Spleen (tissue), 11 donors: ENCODE results near the gene GALNT13. TPM values are rescaled to one million over a fixed set of nuclear protein-coding genes. Genes with fewer than 3 reads are reported as not detected.

Experiments
- DNase-seq: peaks from one replicate; pipeline ENCODE4 v3.0.0-alpha.2; 2020
- H3K27ac ChIP-seq, 8 donors: fragments of 200-600 bp; sonication (generic) in 7 of 8; 1 replicate in 4 of 8; 2 replicates in 4 of 8; pipeline versions ENCODE4 v1.5.0 to v1.8.0; 2016 to 2021; ENCODE audit warnings: inconsistent platforms in 4 of 8, mild to moderate bottlenecking in 4 of 8, moderate library complexity in 1 of 8
- H3K27me3 ChIP-seq, 7 donors: fragments of 200-600 bp; sonication (generic) in 6 of 7; replicated peaks in 1 of 7; 1 replicate in 4 of 7; 2 replicates in 3 of 7; pipeline versions ENCODE4 v1.5.0 to v1.8.0; 2016 to 2021; ENCODE audit warnings: inconsistent platforms in 3 of 7, mild to moderate bottlenecking in 1 of 7
- H3K36me3 ChIP-seq, 6 donors: fragments of 200-600 bp; sonication (generic) in 5 of 6; 1 replicate in 4 of 6; 2 replicates in 2 of 6; pipeline versions ENCODE4 v1.5.0 to v1.8.0; 2016 to 2021; ENCODE audit warnings: inconsistent platforms in 2 of 6
- H3K4me1 ChIP-seq, 6 donors: fragments of 200-600 bp; sonication (generic) in 5 of 6; 1 replicate in 3 of 6; 2 replicates in 3 of 6; pipeline versions ENCODE4 v1.5.0 to v1.8.0; 2016 to 2021; ENCODE audit warnings: inconsistent platforms in 3 of 6
- H3K4me3 ChIP-seq, 8 donors: fragments of 200-600 bp; sonication (generic) in 7 of 8; 1 replicate in 4 of 8; 2 replicates in 4 of 8; pipeline versions ENCODE4 v1.5.0 to v1.8.0; 2016 to 2021; ENCODE audit warnings: inconsistent platforms in 4 of 8, mild to moderate bottlenecking in 4 of 8, moderate library complexity in 2 of 8
- H3K9me3 ChIP-seq, 8 donors: fragments of 200-600 bp; sonication (generic) in 7 of 8; 1 replicate in 4 of 8; 2 replicates in 4 of 8; pipeline versions ENCODE4 v1.5.0 to v1.8.0; 2016 to 2021; ENCODE audit warnings: inconsistent platforms in 4 of 8
- CTCF ChIP-seq, 11 experiments: fragments of 200-600 bp in 7 of 11; fragments of 450-650 bp in 4 of 11; sonication (generic) in 4 of 11; IDR thresholded peaks in 8 of 11; conservative IDR thresholded peaks in 3 of 11; 1 replicate in 7 of 11; 2 replicates in 4 of 11; pipeline versions ENCODE4 v1.4.0 to v1.8.0; 2016 to 2021; ENCODE audit warnings: antibody characterized with exemption in 11 of 11, inconsistent platforms in 4 of 11, mild to moderate bottlenecking in 1 of 11
- POLR2A ChIP-seq, 3 donors: fragments of 450-650 bp; IDR thresholded peaks; one replicate each; pipeline ENCODE4 v1.5.1; 2017; ENCODE audit warnings: antibody characterized with exemption in 3 of 3, mild to moderate bottlenecking in 1 of 3
- POLR2AphosphoS5 ChIP-seq, 3 donors: sonication (generic); formaldehyde crosslinking; IDR thresholded peaks; one replicate each; pipeline ENCODE4 v1.5.1; 2017; ENCODE audit warnings: antibody characterized with exemption in 3 of 3
- WGBS, 5 donors: extraction: QIAGEN DNeasy Blood & Tissue Kit in 3 of 5; methylation state at CpG; one replicate each; pipeline versions ENCODE4 v1.1.5 to v1.1.7; 2013 to 2018; 5-methylcytosine and 5-hydroxymethylcytosine counted together
- intact Hi-C: fragments of 100-400 bp; cut with DNase I; formaldehyde crosslinking; loops from one replicate; pipeline ENCODE4 v1.15.0; 2023; ENCODE audit warnings: low total_unique reads
- polyA plus RNA-seq, 3 donors: library from polyadenylated mRNA; stranded (reverse); fragments of 200-250 nt; gene quantifications; one replicate each; pipeline ENCODE4 v1.2.1, GENCODE V29; 2013
- total RNA-seq, 7 donors: library from RNA; depleted of rRNA in 3 of 7; stranded (reverse); fragments of >200 nt in 3 of 7; fragmentation: NEBNext Ultra II Directional in 4 of 7; extraction: Animal tissue kit (Norgen Biotek cat#: 25700) in 4 of 7; gene quantifications; one replicate each; pipeline versions ENCODE4 v1.1.0 to v1.2.1, GENCODE V29; 2016 to 2021
- donor health status: healthy with polysubstance abuse.
- donor health status: DM: no; HTN: no; CAD: no; lungs with moderate emphysema.
- donor health status: DM: no; HTN: no; CAD: no.
- donor health status: Bipolar disorder and iron deficiency.
- donor health status: healthy.
- donor health status: DM: no; HTN: no; CAD: no.
- donor health status: DM: yes; HTN: yes; CAD: no.

GALNT13 gene
- total and polyA plus RNA-seq, 10 donors = 0.02 to 0.61 (median 0.11) TPM; not detected in 6

- Histone ChIP-seq H3K27me3 (no peaks in the 10 kb centered on the region), H3K9me3 (no peaks in the 10 kb centered on the region), H3K4me1 (no peaks in the 10 kb centered on the region), H3K36me3 (no peaks in the 10 kb centered on the region), H3K27ac (no peak overlapping the region), H3K4me3 (no peak overlapping the region)
- 63 to 79% (median 71%) methylated on average over 2 of the region's 2 CpGs for WGBS, 5 donors
- TF ChIP-seq CTCF (IDR thresholded peaks at IDR 0.05 in 8 of 11, conservative IDR thresholded peaks at IDR 0.05 in 3 of 11) (no peak), POLR2AphosphoS5 (IDR thresholded peaks at IDR 0.05) (no peak), POLR2A (IDR thresholded peaks at IDR 0.05) (no peak)
- DNase-seq = no peak
- intact Hi-C loops = no loop called here
Measured at GRCh38 chr2:154481336-154481735, 609.6 kb downstream of the GALNT13 start.

GRCh38 chr2:154484338-154485099 lies 612.8 kb downstream of the GALNT13 start:
- H3K4me3 ChIP-seq = no peak overlapping the region
- intact Hi-C loops = no loop called here
- H3K36me3 ChIP-seq = no peaks in the 10 kb centered on the region
- H3K4me1 ChIP-seq = no peaks in the 10 kb centered on the region
- no peak for DNase-seq
- H3K9me3 ChIP-seq = no peaks in the 10 kb centered on the region
- H3K27me3 ChIP-seq = no peaks in the 10 kb centered on the region
- WGBS, 5 donors = 79 to 87% (median 86%) methylated on average over 4 of the region's 4 CpGs
- no peak for TF ChIP-seq CTCF (IDR thresholded peaks at IDR 0.05 in 8 of 11, conservative IDR thresholded peaks at IDR 0.05 in 3 of 11)
- TF ChIP-seq POLR2A (IDR thresholded peaks at IDR 0.05) = no peak
- no peak for TF ChIP-seq POLR2AphosphoS5 (IDR thresholded peaks at IDR 0.05)
- no peak overlapping the region for H3K27ac ChIP-seq

- intact Hi-C loops = no loop called here
- Histone ChIP-seq H3K27ac (no peak overlapping the region), H3K4me3 (no peak overlapping the region), H3K36me3 (no peaks in the 10 kb centered on the region), H3K9me3 (no peaks in the 10 kb centered on the region), H3K4me1 (no peaks in the 10 kb centered on the region), H3K27me3 (no peaks in the 10 kb centered on the region)
- no peak for DNase-seq
- TF ChIP-seq CTCF (IDR thresholded peaks at IDR 0.05 in 8 of 11, conservative IDR thresholded peaks at IDR 0.05 in 3 of 11) = no peak
- TF ChIP-seq POLR2AphosphoS5 (IDR thresholded peaks at IDR 0.05) = no peak
- no peak for TF ChIP-seq POLR2A (IDR thresholded peaks at IDR 0.05)
- 54 to 78% (median 70%) methylated on average over 4 of the region's 4 CpGs for WGBS, 5 donors
Measured at GRCh38 chr2:154488801-154489200, 617.1 kb downstream of the GALNT13 start.

GRCh38 chr2:154489266-154489858 lies 617.6 kb downstream of the GALNT13 start:
- H3K4me1 ChIP-seq = no peaks in the 10 kb centered on the region
- no peaks in the 10 kb centered on the region for H3K36me3 ChIP-seq
- no peaks in the 10 kb centered on the region for H3K27me3 ChIP-seq
- no peak overlapping the region for H3K27ac ChIP-seq
- DNase-seq = no peak
- TF ChIP-seq CTCF (IDR thresholded peaks at IDR 0.05 in 8 of 11, conservative IDR thresholded peaks at IDR 0.05 in 3 of 11) (no peak), POLR2AphosphoS5 (IDR thresholded peaks at IDR 0.05) (no peak), POLR2A (IDR thresholded peaks at IDR 0.05) (no peak)
- H3K9me3 ChIP-seq = no peaks in the 10 kb centered on the region
- intact Hi-C loops = no loop called here
- no peak overlapping the region for H3K4me3 ChIP-seq
- 61 to 92% (median 85%) methylated on average over 3 of the region's 3 CpGs for WGBS, 5 donors
